Forelimb muscle (tissue), 1 donor: ENCODE data around the gene ARL1. TPM values are rescaled to one million over a fixed set of nuclear protein-coding genes. Genes with fewer than 3 reads are reported as not detected.
"Not testable (repeated sequence)": the region's sequence is repeated elsewhere in the genome, so short reads cannot be mapped to it uniquely, and the experiment has no call there.

Experiments used
- DNase-seq: peaks from one replicate; pipeline ENCODE4 v3.0.0-alpha.2; 2013; ENCODE audit warnings: low read depth
- polyA plus RNA-seq: library from polyadenylated mRNA; unstranded; fragments of 120-200 nt; gene quantifications from one replicate; pipeline ENCODE4 v1.2.1, GENCODE V29; 2013; ENCODE audit not compliant: insufficient read length

ARL1 gene
- 75.4 TPM for polyA plus RNA-seq

GRCh38 chr12:101407436-101408345 is at the start of gene ARL1:
Gene ARL1 (minus strand): TSS chr12:101407772. CDS start chr12:101407645, 127 bp downstream.
- DNase-seq, result peak; percentile 76

- no peak for DNase-seq
These were observed 48.1 kb upstream of the ARL1 start for GRCh38 chr12:101455685-101456084.

- DNase-seq, result no peak
These were observed 34.1 kb upstream of the ARL1 start for GRCh38 chr12:101441461-101442224.

GRCh38 chr12:101439236-101439635 is 31.7 kb upstream of the ARL1 start:
- no peak for DNase-seq

GRCh38 chr12:101436136-101436535 is 28.6 kb upstream of the ARL1 start:
- no peak for DNase-seq

- DNase-seq, result no peak
These were observed 22.9 kb upstream of the ARL1 start for GRCh38 chr12:101430456-101430855.

GRCh38 chr12:101424620-101425019 is 17.0 kb upstream of the ARL1 start:
- DNase-seq, result no peak

- DNase-seq, result not testable (repeated sequence)
These were observed 14.5 kb upstream of the ARL1 start for GRCh38 chr12:101422066-101422465.

GRCh38 chr12:101415228-101415627 is 7.7 kb upstream of the ARL1 start:
- no peak for DNase-seq

GRCh38 chr12:101414533-101415119 is 7.1 kb upstream of the ARL1 start:
- peak; percentile 29 for DNase-seq

GRCh38 chr12:101410169-101410568 is 2.6 kb upstream of the ARL1 start:
- DNase-seq, result not testable (repeated sequence)

- DNase-seq, result no peak
These were observed 530 bp downstream of the ARL1 start for GRCh38 chr12:101407049-101407435.

- not testable (repeated sequence) for DNase-seq
These were observed 16.4 kb downstream of the ARL1 start for GRCh38 chr12:101391181-101391580.

GRCh38 chr12:101379149-101379548 is 28.4 kb downstream of the ARL1 start:
- DNase-seq, result no peak

- DNase-seq, result no peak
These were observed 32.0 kb downstream of the ARL1 start for GRCh38 chr12:101375573-101375972.

- DNase-seq, result no peak
These were observed 35.1 kb downstream of the ARL1 start for GRCh38 chr12:101372431-101372830.

GRCh38 chr12:101368016-101368415 is 39.6 kb downstream of the ARL1 start:
- DNase-seq, result no peak

GRCh38 chr12:101361455-101361854 is 46.1 kb downstream of the ARL1 start:
- no peak for DNase-seq

GRCh38 chr12:101356794-101357193 is 50.8 kb downstream of the ARL1 start:
- no peak for DNase-seq

GRCh38 chr12:101351682-101352081 is 55.9 kb downstream of the ARL1 start:
- DNase-seq, result no peak

GRCh38 chr12:101343893-101344292 is 63.7 kb downstream of the ARL1 start:
- no peak for DNase-seq
